DOHH2 (cell line): ENCODE results near the gene RASAL3.

Experiments used
- CTCF ChIP-seq: fragments of 200-600 bp; sonication (generic); IDR thresholded peaks from one replicate; pipeline ENCODE4 v1.5.1; 2014; ENCODE audit warnings: antibody characterized with exemption, mild to moderate bottlenecking, low read depth, low read length; ENCODE audit not compliant: poor library complexity, severe bottlenecking
- EZH2phosphoT487 ChIP-seq: fragments of 200-600 bp; sonication (generic); IDR thresholded peaks from 2 replicates; pipeline ENCODE4 v1.6.1; 2017; ENCODE audit warnings: borderline replicate concordance, mild to moderate bottlenecking, antibody characterized with exemption, low read length, moderate library complexity, mixed read lengths

GRCh38 chr19:15432629-15433518, 31.5 kb downstream of the RASAL3 start:
- TF ChIP-seq CTCF (no peak), EZH2phosphoT487 (no peak)
